Stimulated activated CD8-positive, alpha-beta memory T cell treated with anti-CD3 and anti-CD28 coated beads, Interleukin-15, amount 100 ng/mL, for 48 hours (primary cell): ENCODE measurements around the gene HOXC9.

Experiments used
- DNase-seq, 2 donors: peaks; one replicate each; pipeline ENCODE4 v3.0.0-alpha.2; 2020; ENCODE audit warnings: low read depth in 2 of 2

The HOXC9 gene

GRCh38 chr12:54000116-54001114 lies at the start of gene HOXC9:
HOXC9 (plus strand) TSS chr12:54000161; CDS start chr12:54000189, 28 bp downstream.
- no peak for DNase-seq

- DNase-seq: no peak
Measured at GRCh38 chr12:53950437-53950773, 49.6 kb upstream of the HOXC9 start.

- DNase-seq: no peak
Measured at GRCh38 chr12:53950789-53951576, 49.0 kb upstream of the HOXC9 start.

GRCh38 chr12:53951577-53952334 lies 48.2 kb upstream of the HOXC9 start:
- no peak for DNase-seq

GRCh38 chr12:53952335-53952694 lies 47.6 kb upstream of the HOXC9 start:
- DNase-seq: no peak

GRCh38 chr12:53952871-53953734 lies 46.9 kb upstream of the HOXC9 start:
- DNase-seq: no peak

- DNase-seq: no peak
Measured at GRCh38 chr12:53953831-53954693, 45.9 kb upstream of the HOXC9 start.

GRCh38 chr12:53954694-53955035 lies 45.3 kb upstream of the HOXC9 start, which contains the start of gene HOXC12:
HOXC12 (plus strand) TSS chr12:53954903; CDS start chr12:53954930, 27 bp downstream.
- no peak for DNase-seq

- no peak for DNase-seq
Measured at GRCh38 chr12:53955036-53955775, 44.8 kb upstream of the HOXC9 start.

- no peak for DNase-seq
Measured at GRCh38 chr12:53955776-53956250, 44.1 kb upstream of the HOXC9 start.

GRCh38 chr12:53956251-53956887 lies 43.6 kb upstream of the HOXC9 start:
- DNase-seq: no peak

GRCh38 chr12:53956914-53957536 lies 42.9 kb upstream of the HOXC9 start:
- DNase-seq: no peak

- DNase-seq: no peak
Measured at GRCh38 chr12:53958128-53958527, 41.8 kb upstream of the HOXC9 start.

GRCh38 chr12:53959314-53959713 lies 40.6 kb upstream of the HOXC9 start:
- no peak for DNase-seq

GRCh38 chr12:53960187-53961024 lies 39.6 kb upstream of the HOXC9 start:
- no peak for DNase-seq

- DNase-seq: no peak
Measured at GRCh38 chr12:53961025-53961761, 38.8 kb upstream of the HOXC9 start.

GRCh38 chr12:53963005-53963404 lies 37.0 kb upstream of the HOXC9 start:
- DNase-seq: no peak
